ENCODE data around the gene ITPKB. TPM values are rescaled to one million over a fixed set of nuclear protein-coding genes. Genes with fewer than 3 reads are reported as not detected.

Gene ITPKB
- total and polyA plus RNA-seq, 2 experiments from 2014 or later: 0.31 to 5.2 TPM

- no peaks in the 10 kb centered on the region for H3K4me1 ChIP-seq (ENCODE audit: insufficient read depth)
- no peak overlapping the region for H3K4me3 ChIP-seq
- no peaks in the 10 kb centered on the region for H3K27me3 ChIP-seq (ENCODE audit: insufficient read depth)
- H3K4me2 ChIP-seq: no peak overlapping the region
- no peaks in the 10 kb centered on the region for H3K79me2 ChIP-seq (replicated peaks; ENCODE audit: insufficient read depth)
- H3F3A ChIP-seq (replicated peaks; ENCODE audit: low read depth): no peaks in the 10 kb centered on the region
- H4K20me1 ChIP-seq (replicated peaks; ENCODE audit: insufficient read depth): no peaks in the 10 kb centered on the region
- Mint-ChIP-seq H3K4me3 (no peak overlapping the region), H3K27ac (no peak overlapping the region), H3K4me1 (no peaks in the 10 kb centered on the region), H3K27me3 (ENCODE audit: insufficient read depth, low read depth, poor library complexity) (peaks cover 2% of the 10 kb centered on the region), H3K36me3 (ENCODE audit: low read depth) (no peaks in the 10 kb centered on the region), H3K9me3 (no peaks in the 10 kb centered on the region)
- no peak overlapping the region for H3K27ac ChIP-seq (ENCODE audit: low read depth)
- TF ChIP-seq JUNB (IDR thresholded peaks at IDR 0.05; ENCODE audit: unreplicated experiment): no peak
- TF ChIP-seq ZNF331 (CRISPR knock-in tag; IDR thresholded peaks at IDR 0.05; ENCODE audit: low read depth): no peak
- TF ChIP-seq ZNF462 (CRISPR knock-in tag; IDR thresholded peaks at IDR 0.05): no peak
- TF ChIP-seq POLR2AphosphoS5 (IDR thresholded peaks at IDR 0.05; ENCODE audit: low read depth): no peak
- DNase-seq (ENCODE audit: low spot score): no peak
- ATAC-seq: no peak
- H3K9me2 ChIP-seq (ENCODE audit: insufficient read depth): peaks cover 1% of the 10 kb centered on the region; the same call in 1 of the 2 replicates
- H2AFZ ChIP-seq: no peak overlapping the region
- no peaks in the 10 kb centered on the region for H3K36me3 ChIP-seq (ENCODE audit: insufficient read depth)
Observed at GRCh38 chr1:226787638-226788037, 48.6 kb upstream of the ITPKB start.

DNA sequence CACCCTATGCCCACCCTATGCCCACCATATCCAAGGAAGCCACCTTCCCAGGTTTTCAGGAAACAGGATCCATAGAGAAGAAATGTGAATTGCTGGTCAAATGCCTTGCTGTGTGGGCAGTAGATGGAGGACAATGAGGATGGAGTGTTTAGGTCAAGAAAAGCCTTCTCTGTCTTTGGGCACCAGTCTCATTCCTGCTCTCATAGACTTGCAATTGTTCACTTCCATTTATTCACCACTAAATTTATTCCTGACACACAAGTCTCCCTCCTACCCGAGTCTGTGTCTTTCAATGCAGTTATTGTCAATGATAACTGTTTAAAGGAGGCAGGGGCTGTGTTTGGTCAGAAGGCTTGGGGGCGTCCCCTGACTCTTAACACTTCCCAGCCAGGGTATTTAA is 48.0 kb upstream of the ITPKB start:
- Histone ChIP-seq H3K4me2 (no peak overlapping the region), H4K20me1 (replicated peaks; ENCODE audit: insufficient read depth) (no peaks in the 10 kb centered on the region), H3K4me1 (ENCODE audit: insufficient read depth) (no peaks in the 10 kb centered on the region), H3K27ac (ENCODE audit: low read depth) (no peak overlapping the region), H3K4me3 (no peak overlapping the region), H2AFZ (no peak overlapping the region), H3F3A (replicated peaks; ENCODE audit: low read depth) (no peaks in the 10 kb centered on the region), H3K79me2 (replicated peaks; ENCODE audit: insufficient read depth) (no peaks in the 10 kb centered on the region), H3K36me3 (ENCODE audit: insufficient read depth) (no peaks in the 10 kb centered on the region), H3K27me3 (ENCODE audit: insufficient read depth) (no peaks in the 10 kb centered on the region), H3K9me2 (ENCODE audit: insufficient read depth) (peaks cover 4% of the 10 kb centered on the region; the same call in 1 of the 2 replicates)
- TF ChIP-seq, protein P1, sequence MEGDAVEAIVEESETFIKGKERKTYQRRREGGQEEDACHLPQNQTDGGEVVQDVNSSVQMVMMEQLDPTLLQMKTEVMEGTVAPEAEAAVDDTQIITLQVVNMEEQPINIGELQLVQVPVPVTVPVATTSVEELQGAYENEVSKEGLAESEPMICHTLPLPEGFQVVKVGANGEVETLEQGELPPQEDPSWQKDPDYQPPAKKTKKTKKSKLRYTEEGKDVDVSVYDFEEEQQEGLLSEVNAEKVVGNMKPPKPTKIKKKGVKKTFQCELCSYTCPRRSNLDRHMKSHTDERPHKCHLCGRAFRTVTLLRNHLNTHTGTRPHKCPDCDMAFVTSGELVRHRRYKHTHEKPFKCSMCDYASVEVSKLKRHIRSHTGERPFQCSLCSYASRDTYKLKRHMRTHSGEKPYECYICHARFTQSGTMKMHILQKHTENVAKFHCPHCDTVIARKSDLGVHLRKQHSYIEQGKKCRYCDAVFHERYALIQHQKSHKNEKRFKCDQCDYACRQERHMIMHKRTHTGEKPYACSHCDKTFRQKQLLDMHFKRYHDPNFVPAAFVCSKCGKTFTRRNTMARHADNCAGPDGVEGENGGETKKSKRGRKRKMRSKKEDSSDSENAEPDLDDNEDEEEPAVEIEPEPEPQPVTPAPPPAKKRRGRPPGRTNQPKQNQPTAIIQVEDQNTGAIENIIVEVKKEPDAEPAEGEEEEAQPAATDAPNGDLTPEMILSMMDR (conservative IDR thresholded peaks at IDR 0.05; ENCODE audit: low read depth in 2 of 2): no peak
- Mint-ChIP-seq H3K27me3 (ENCODE audit: insufficient read depth, low read depth, poor library complexity) (peaks cover 2% of the 10 kb centered on the region), H3K27ac (no peak overlapping the region), H3K9me3 (no peaks in the 10 kb centered on the region), H3K4me3 (no peak overlapping the region), H3K4me1 (no peaks in the 10 kb centered on the region), H3K36me3 (ENCODE audit: low read depth) (no peaks in the 10 kb centered on the region)
- ATAC-seq (no peak), DNase-seq (ENCODE audit: low spot score) (no peak)

Measured in GM23338 (cell line).